ENCODE data around the gene SND1. TPM values are rescaled to one million over a fixed set of nuclear protein-coding genes. Genes with fewer than 3 reads are reported as not detected.

The SND1 gene
- total RNA-seq, 4 donors from 2014 or later, result 62.0 to 89.4 (median 82.1) TPM

DNA sequence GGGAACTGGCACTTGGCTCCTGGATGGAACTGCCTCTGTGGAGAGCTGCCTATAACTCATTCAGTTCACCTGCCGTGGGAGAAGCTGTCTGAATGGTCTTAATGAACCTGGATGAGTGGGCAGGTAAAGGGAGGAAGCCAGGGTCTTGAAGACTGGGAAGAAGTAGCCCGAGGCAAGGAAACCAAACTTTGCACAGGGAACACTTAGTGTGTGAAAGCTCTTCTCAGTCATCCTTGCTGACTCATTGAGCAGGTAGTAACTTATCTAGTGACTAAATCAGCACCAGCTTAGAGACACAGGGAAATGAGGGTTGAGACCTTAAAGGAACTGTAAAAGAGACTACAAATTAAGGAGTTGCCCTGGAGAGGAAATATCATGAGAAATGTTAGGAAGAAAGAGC, 369.4 kb downstream of the SND1 start:
- WGBS, 2 donors, result 53 to 66% methylated on average over 2 of the region's 2 CpGs
- DNase-seq (ENCODE audit: low spot score in 2 of 2), result no peak
- TF ChIP-seq, protein P1, sequence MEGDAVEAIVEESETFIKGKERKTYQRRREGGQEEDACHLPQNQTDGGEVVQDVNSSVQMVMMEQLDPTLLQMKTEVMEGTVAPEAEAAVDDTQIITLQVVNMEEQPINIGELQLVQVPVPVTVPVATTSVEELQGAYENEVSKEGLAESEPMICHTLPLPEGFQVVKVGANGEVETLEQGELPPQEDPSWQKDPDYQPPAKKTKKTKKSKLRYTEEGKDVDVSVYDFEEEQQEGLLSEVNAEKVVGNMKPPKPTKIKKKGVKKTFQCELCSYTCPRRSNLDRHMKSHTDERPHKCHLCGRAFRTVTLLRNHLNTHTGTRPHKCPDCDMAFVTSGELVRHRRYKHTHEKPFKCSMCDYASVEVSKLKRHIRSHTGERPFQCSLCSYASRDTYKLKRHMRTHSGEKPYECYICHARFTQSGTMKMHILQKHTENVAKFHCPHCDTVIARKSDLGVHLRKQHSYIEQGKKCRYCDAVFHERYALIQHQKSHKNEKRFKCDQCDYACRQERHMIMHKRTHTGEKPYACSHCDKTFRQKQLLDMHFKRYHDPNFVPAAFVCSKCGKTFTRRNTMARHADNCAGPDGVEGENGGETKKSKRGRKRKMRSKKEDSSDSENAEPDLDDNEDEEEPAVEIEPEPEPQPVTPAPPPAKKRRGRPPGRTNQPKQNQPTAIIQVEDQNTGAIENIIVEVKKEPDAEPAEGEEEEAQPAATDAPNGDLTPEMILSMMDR (IDR thresholded peaks at IDR 0.05), result no peak
- TF ChIP-seq POLR2A (IDR thresholded peaks at IDR 0.05), result no peak
- intact Hi-C loops (cut with DNase I; ENCODE audit: low total_unique reads), result no loop called here
- H3K4me3 ChIP-seq (ENCODE audit: low read depth, poor library complexity, severe bottlenecking), result no peak overlapping the region

DNA sequence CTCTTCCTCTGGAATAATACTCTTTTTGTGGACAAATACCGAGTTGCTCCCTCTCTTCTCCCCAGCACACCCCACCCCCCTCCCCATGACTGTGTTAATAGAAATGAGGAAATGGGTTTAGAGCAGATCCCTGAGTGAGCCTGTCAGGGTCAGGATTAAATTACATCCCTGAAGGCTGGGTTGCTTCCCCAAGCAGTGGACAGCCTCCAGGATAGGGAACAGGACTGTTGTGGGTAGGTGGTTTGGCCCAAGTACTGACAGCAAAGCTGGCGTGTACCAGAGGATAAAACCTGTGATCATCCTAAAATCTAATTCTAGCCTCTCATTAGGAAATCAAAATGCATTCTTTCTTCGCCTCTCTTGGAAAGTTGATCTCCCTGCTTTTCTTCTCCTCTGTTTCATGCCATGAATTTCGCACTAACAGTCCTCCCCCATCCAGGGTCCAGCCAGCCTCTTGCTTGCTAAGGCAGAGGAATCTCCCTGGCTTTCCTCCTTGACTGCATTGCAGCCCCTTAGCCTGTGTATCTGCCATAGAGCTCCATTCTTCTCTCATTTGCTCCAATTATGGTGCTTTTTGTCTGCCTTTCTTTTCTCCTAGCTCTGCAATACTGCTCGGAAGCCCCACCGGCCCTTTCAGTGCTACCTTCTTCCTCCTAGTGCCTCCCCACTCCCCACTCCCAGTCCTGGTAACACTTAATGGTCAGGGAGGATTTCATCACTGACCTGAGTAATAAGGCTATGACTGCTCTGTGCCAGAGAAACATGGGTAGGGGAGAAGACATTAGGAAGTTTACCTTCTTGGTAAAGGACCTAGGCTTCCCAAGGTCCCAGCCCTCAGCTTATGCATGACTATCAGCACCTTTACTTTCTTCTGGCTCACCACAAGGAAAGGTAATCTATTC, 370.9 kb downstream of the SND1 start:
- H3K4me3 ChIP-seq (ENCODE audit: low read depth, poor library complexity, severe bottlenecking), result no peak overlapping the region
- TF ChIP-seq, protein P1 (IDR thresholded peaks at IDR 0.05), result no peak
- no peak for TF ChIP-seq POLR2A (IDR thresholded peaks at IDR 0.05)
- 84 to 91% methylated on average over 6 of the region's 6 CpGs for WGBS, 2 donors
- intact Hi-C loops (cut with DNase I; ENCODE audit: low total_unique reads), result no loop called here
- DNase-seq (ENCODE audit: low spot score in 2 of 2), result no peak

DNA sequence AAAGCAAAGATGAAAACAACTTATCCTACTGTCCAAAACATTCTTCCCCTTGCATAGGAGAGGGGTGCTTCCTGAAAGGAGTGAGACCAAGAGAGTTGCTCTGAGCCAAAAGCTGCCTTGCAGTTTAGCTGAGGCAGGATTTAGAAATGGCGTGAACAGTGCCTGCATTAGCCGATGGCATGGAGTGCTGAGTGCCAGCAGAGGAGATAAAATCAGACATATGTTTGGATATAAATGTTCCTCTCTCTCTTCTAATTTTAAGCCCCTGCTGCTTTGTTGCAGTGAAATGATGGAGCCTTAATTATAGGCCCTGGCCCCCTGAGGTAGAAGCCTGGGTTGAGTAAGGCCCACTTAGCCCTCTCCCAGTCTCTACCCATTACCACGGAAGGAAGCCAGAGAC, 372.2 kb downstream of the SND1 start:
- intact Hi-C loops (cut with DNase I; ENCODE audit: low total_unique reads), result no loop called here
- WGBS, 2 donors, result 88 to 95% methylated on average over 3 of the region's 3 CpGs
- TF ChIP-seq, protein P1 (IDR thresholded peaks at IDR 0.05), result no peak
- no peak for TF ChIP-seq POLR2A (IDR thresholded peaks at IDR 0.05)
- DNase-seq (ENCODE audit: low spot score in 2 of 2), result no peak
- no peak overlapping the region for H3K4me3 ChIP-seq (ENCODE audit: low read depth, poor library complexity, severe bottlenecking)

DNA sequence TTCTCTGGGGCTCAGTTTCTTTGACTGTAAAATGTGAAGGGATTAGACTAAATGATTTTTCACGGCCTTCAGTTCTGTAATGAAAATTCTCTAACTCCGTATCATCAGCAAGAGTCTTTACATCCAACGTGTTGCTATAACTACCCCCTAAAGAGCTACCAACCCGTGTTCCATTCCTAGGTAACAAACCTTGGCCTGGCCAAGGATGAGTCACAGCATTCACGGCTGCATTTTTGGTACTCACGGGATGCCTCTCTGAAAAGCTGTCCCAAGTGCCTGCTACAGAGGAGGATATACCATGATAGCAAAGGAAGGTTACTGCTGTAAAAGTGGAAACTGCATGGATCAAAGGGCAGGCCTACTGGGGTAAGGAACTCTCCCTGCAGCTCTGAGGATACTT, 373.4 kb downstream of the SND1 start:
- no peak for DNase-seq (ENCODE audit: low spot score in 2 of 2)
- no peak overlapping the region for H3K4me3 ChIP-seq (ENCODE audit: low read depth, poor library complexity, severe bottlenecking)
- intact Hi-C loops (cut with DNase I; ENCODE audit: low total_unique reads), result no loop called here
- no peak for TF ChIP-seq POLR2A (IDR thresholded peaks at IDR 0.05)
- TF ChIP-seq, protein P1 (IDR thresholded peaks at IDR 0.05), result no peak
- 73 to 75% methylated on average over 6 of the region's 6 CpGs for WGBS, 2 donors

DNA sequence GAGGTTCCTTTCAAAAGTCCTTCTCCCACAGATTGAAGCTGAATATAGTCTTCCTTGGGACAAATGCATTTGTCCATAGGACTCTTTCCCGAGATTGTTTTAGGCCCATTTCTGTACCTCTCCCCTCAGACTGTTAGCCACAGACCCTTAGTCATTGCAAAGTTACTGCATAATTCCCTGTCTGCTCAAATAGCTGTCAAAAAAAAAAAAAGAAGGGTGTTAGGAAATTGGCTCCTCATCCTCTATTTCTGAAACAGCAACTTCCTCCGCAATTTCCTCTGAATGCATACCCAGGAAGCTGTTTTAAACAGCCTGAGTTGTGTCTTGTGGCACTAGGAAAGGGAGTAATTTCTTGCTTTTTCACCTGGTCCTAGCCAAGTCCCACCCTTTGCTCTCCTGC, 373.8 kb downstream of the SND1 start:
- intact Hi-C loops (cut with DNase I; ENCODE audit: low total_unique reads), result no loop called here
- WGBS, 2 donors, result 82 to 85% methylated on average over 2 of the region's 2 CpGs
- TF ChIP-seq POLR2A (IDR thresholded peaks at IDR 0.05), result no peak
- TF ChIP-seq, protein P1 (IDR thresholded peaks at IDR 0.05), result no peak
- H3K4me3 ChIP-seq (ENCODE audit: low read depth, poor library complexity, severe bottlenecking), result no peak overlapping the region
- no peak for DNase-seq (ENCODE audit: low spot score in 2 of 2)
